ENCODE results near the gene PRDM11.

- TF ChIP-seq CTCF (IDR thresholded peaks at IDR 0.05; ENCODE audit: low read length): no peak
- no peak for TF ChIP-seq EZH2 (IDR thresholded peaks at IDR 0.05; ENCODE audit: borderline replicate concordance, low read length)
These were observed 734 bp downstream of the PRDM11 start for GRCh38 chr11:45147017-45147728.

Measured in OCI-LY1 (cell line).